ENCODE data around the gene TRIM21.
"Not testable (repeated sequence)": the region's sequence is repeated elsewhere in the genome, so short reads cannot be mapped to it uniquely, and the experiment has no call there.

The TRIM21 gene

GRCh38 chr11:4375431-4376140, 17.9 kb downstream of the TRIM21 start:
- no peak for TF ChIP-seq CTCF (IDR thresholded peaks at IDR 0.05; ENCODE audit: low read depth, low read length)
- DNase-seq (ENCODE audit: low read depth, low spot score) = no peak
- in situ Hi-C loops (cut with HindIII; ENCODE audit: low sequenced_read_pairs) = no loop called here
- H3K4me3 ChIP-seq (ENCODE audit: low read depth, low read length) = no peak overlapping the region

- in situ Hi-C loops (cut with HindIII; ENCODE audit: low sequenced_read_pairs) = no loop called here
- no peak overlapping the region for H3K4me3 ChIP-seq (ENCODE audit: low read depth, low read length)
- no peak for TF ChIP-seq CTCF (IDR thresholded peaks at IDR 0.05; ENCODE audit: low read depth, low read length)
- DNase-seq (ENCODE audit: low read depth, low spot score) = no peak
These were observed 23.3 kb downstream of the TRIM21 start for GRCh38 chr11:4370166-4370565.

GRCh38 chr11:4368286-4368685, 25.2 kb downstream of the TRIM21 start, which contains the start of gene OR52B4:
OR52B4 (minus strand) TSS chr11:4368386; CDS start chr11:4368295, 91 bp downstream.
- TF ChIP-seq CTCF (IDR thresholded peaks at IDR 0.05; ENCODE audit: low read depth, low read length) = no peak
- in situ Hi-C loops (cut with HindIII; ENCODE audit: low sequenced_read_pairs) = no loop called here

GRCh38 chr11:4348142-4348541, 45.4 kb downstream of the TRIM21 start:
- H3K4me3 ChIP-seq (ENCODE audit: low read depth, low read length); in situ Hi-C loops (cut with HindIII; ENCODE audit: low sequenced_read_pairs); DNase-seq (ENCODE audit: low read depth, low spot score): not testable (repeated sequence)

More at GRCh38 chr11:4368286-4368685, 25.2 kb downstream of the TRIM21 start, which contains the start of gene OR52B4:
- DNase-seq (ENCODE audit: low read depth, low spot score) = no peak
- no peak within 1 kb of the TSS for H3K4me3 ChIP-seq (ENCODE audit: low read depth, low read length)

- in situ Hi-C loops (cut with HindIII; ENCODE audit: low sequenced_read_pairs); H3K4me3 ChIP-seq (ENCODE audit: low read depth, low read length); DNase-seq (ENCODE audit: low read depth, low spot score): not testable (repeated sequence)
These were observed 48.1 kb downstream of the TRIM21 start for GRCh38 chr11:4345366-4345765.
